ENCODE results near the gene OR14A2. TPM values are rescaled to one million over a fixed set of nuclear protein-coding genes. Genes with fewer than 3 reads are reported as not detected.
"Not testable (repeated sequence)": the region's sequence is repeated elsewhere in the genome, so short reads cannot be mapped to it uniquely, and the experiment has no call there.

The OR14A2 gene
- polyA plus RNA-seq, 2 of the 4 experiments (the other 2 are of a cell fraction): not detected

GRCh38 chr1:247716546-247716945 lies 31.4 kb downstream of the OR14A2 start, which contains the start of gene OR6F1 (continued):
- TF ChIP-seq, protein P1, sequence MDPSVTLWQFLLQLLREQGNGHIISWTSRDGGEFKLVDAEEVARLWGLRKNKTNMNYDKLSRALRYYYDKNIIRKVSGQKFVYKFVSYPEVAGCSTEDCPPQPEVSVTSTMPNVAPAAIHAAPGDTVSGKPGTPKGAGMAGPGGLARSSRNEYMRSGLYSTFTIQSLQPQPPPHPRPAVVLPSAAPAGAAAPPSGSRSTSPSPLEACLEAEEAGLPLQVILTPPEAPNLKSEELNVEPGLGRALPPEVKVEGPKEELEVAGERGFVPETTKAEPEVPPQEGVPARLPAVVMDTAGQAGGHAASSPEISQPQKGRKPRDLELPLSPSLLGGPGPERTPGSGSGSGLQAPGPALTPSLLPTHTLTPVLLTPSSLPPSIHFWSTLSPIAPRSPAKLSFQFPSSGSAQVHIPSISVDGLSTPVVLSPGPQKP (IDR thresholded peaks at IDR 0.05; ENCODE audit: low read depth, low read length): no peak
- TF ChIP-seq, protein P2, sequence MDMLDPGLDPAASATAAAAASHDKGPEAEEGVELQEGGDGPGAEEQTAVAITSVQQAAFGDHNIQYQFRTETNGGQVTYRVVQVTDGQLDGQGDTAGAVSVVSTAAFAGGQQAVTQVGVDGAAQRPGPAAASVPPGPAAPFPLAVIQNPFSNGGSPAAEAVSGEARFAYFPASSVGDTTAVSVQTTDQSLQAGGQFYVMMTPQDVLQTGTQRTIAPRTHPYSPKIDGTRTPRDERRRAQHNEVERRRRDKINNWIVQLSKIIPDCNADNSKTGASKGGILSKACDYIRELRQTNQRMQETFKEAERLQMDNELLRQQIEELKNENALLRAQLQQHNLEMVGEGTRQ (IDR thresholded peaks at IDR 0.05): no peak
- TF ChIP-seq HOXB13 (CRISPR knock-in tag; IDR thresholded peaks at IDR 0.05; ENCODE audit: low read depth): no peak
- no peak for TF ChIP-seq RNF2 (IDR thresholded peaks at IDR 0.05; ENCODE audit: borderline replicate concordance, low read depth)

DNA sequence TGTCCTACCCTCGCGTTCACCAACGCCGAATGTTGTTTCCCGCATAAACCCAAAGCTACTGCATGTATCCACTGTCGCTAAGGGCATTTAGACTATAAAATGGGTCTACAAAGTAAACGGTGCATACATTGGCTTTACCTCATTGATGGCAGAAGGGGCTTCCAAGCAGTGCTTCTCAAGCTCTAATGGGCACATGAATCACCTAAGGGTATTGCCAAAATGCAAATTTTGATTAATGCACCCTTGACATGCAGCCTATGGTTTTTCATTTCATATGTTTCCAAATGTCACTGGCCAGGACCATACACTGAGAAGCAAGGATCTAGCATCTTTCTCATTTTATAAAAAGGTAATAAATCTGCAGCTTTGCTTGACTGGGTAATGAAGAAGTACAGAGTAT lies 34.2 kb downstream of the OR14A2 start:
- no peak overlapping the region for H3K4me3 ChIP-seq
- ChIA-PET POLR2A (no interaction called here), CTCF (no interaction called here)
- no peak overlapping the region for H3K4me2 ChIP-seq
- TF ChIP-seq HOXB13 (CRISPR knock-in tag; IDR thresholded peaks at IDR 0.05; ENCODE audit: low read depth) (no peak), RCOR1 (IDR thresholded peaks at IDR 0.05; ENCODE audit: low read depth, low read length) (no peak), REST (IDR thresholded peaks at IDR 0.05) (no peak), EP300 (IDR thresholded peaks at IDR 0.05) (no peak), JUN (IDR thresholded peaks at IDR 0.05) (no peak), TFCP2L1 (CRISPR knock-in tag; IDR thresholded peaks at IDR 0.05) (no peak), JUNB (IDR thresholded peaks at IDR 0.05) (no peak), ZSCAN20 (CRISPR knock-in tag; IDR thresholded peaks at IDR 0.05) (no peak), RNF2 (IDR thresholded peaks at IDR 0.05; ENCODE audit: borderline replicate concordance, low read depth) (no peak), MYC (IDR thresholded peaks at IDR 0.05; ENCODE audit: borderline replicate concordance, low read length) (no peak)
- H3K4me1 ChIP-seq: no peaks in the 10 kb centered on the region
- ATAC-seq (no peak), DNase-seq (ENCODE audit: low read depth in 1 of 2, low spot score in 1 of 2) (no peak), FAIRE-seq (no peak)
- H3K27ac ChIP-seq: no peak overlapping the region
- H3K9me3 ChIP-seq: no peaks in the 10 kb centered on the region
- WGBS (ENCODE audit: missing lambda C conversion rate): 47% methylated on average over 7 of the region's 7 CpGs

GRCh38 chr1:247710681-247711080 lies 37.3 kb downstream of the OR14A2 start:
- 12% methylated on average over 8 of the region's 8 CpGs for WGBS (ENCODE audit: missing lambda C conversion rate)
- ATAC-seq; H3K9me3 ChIP-seq; H3K27ac ChIP-seq; CTCF ChIA-PET; DNase-seq (ENCODE audit: low read depth in 1 of 2, low spot score in 1 of 2); FAIRE-seq; H3K4me3 ChIP-seq; POLR2A ChIA-PET; H3K4me2 ChIP-seq; H3K4me1 ChIP-seq: not testable (repeated sequence)

DNA sequence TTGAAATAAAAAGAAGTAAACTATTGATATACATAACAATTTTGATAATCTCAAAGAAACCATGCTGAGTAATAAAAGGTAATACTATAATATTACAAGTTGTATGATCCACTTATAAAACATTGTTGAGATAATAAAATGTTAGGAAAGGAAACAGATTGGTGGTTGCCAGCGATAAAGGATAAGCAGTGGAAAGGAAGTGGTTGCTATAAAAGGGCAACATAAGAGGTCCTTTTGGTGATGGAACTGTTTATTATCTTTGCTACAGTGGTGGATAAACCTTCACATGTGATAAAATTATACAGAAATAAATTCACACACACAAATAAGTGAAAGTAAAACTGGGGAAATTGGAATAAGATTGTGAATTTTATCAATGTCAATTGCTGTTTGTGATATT lies 46.6 kb downstream of the OR14A2 start:
- CTCF ChIA-PET: no interaction called here
- FAIRE-seq (no peak), ATAC-seq (no peak)

More for the DNA sequence above, 46.6 kb downstream of the OR14A2 start:
- H3K4me2 ChIP-seq: no peak overlapping the region
- WGBS (ENCODE audit: missing lambda C conversion rate): 73% methylated on average over 1 of the region's 1 CpG
- no peaks in the 10 kb centered on the region for H3K4me1 ChIP-seq
- no peak overlapping the region for H3K4me3 ChIP-seq
- POLR2A ChIA-PET: no interaction called here
- peaks cover 2% of the 10 kb centered on the region; the same call in 1 of the 3 replicates for H3K9me3 ChIP-seq
- DNase-seq (ENCODE audit: low read depth in 1 of 2, low spot score in 1 of 2): no peak
- H3K27ac ChIP-seq: no peak overlapping the region
- TF ChIP-seq REST (IDR thresholded peaks at IDR 0.05): no peak
- TF ChIP-seq SREBF2 (IDR thresholded peaks at IDR 0.05): no peak
- no peak for TF ChIP-seq HEYL (CRISPR knock-in tag; IDR thresholded peaks at IDR 0.05)
- TF ChIP-seq CBX2 (IDR thresholded peaks at IDR 0.05; ENCODE audit: borderline replicate concordance, low read depth): no peak
- no peak for TF ChIP-seq CBX8 (IDR thresholded peaks at IDR 0.05)
